Upper lobe of left lung (tissue), 4 donors: ENCODE results near the gene DEFB132.

ENCODE experiments used
- EP300 ChIP-seq, 4 donors: sonication (generic); formaldehyde crosslinking; IDR thresholded peaks; one replicate each; pipeline ENCODE4 v1.5.1; 2017; ENCODE audit warnings: antibody characterized with exemption in 4 of 4, control low read depth in 2 of 4
- TF ChIP-seq, protein P1 (sequence below), 6 experiments: fragments of 450-650 bp in 4 of 6; fragments of 200-600 bp in 2 of 6; sonication (generic) in 2 of 6; IDR thresholded peaks; one replicate each; pipeline ENCODE4 v1.5.1; 2016 to 2019; ENCODE audit warnings: antibody characterized with exemption in 6 of 6

- TF ChIP-seq, protein P1, sequence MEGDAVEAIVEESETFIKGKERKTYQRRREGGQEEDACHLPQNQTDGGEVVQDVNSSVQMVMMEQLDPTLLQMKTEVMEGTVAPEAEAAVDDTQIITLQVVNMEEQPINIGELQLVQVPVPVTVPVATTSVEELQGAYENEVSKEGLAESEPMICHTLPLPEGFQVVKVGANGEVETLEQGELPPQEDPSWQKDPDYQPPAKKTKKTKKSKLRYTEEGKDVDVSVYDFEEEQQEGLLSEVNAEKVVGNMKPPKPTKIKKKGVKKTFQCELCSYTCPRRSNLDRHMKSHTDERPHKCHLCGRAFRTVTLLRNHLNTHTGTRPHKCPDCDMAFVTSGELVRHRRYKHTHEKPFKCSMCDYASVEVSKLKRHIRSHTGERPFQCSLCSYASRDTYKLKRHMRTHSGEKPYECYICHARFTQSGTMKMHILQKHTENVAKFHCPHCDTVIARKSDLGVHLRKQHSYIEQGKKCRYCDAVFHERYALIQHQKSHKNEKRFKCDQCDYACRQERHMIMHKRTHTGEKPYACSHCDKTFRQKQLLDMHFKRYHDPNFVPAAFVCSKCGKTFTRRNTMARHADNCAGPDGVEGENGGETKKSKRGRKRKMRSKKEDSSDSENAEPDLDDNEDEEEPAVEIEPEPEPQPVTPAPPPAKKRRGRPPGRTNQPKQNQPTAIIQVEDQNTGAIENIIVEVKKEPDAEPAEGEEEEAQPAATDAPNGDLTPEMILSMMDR (IDR thresholded peaks at IDR 0.05): peak in 1 of 6 experiments; percentile 18
- TF ChIP-seq EP300 (IDR thresholded peaks at IDR 0.05): no peak
Observed at GRCh38 chr20:309306-309840, 51.8 kb downstream of the DEFB132 start.
